ENCODE data around the gene TNFSF10. TPM values are rescaled to one million over a fixed set of nuclear protein-coding genes. Genes with fewer than 3 reads are reported as not detected.

TNFSF10 gene
- total and polyA plus RNA-seq, 12 donors, result 15.3 to 518 (median 56.9) TPM

GRCh38 chr3:172536505-172536904 lies 13.3 kb upstream of the TNFSF10 start:
- WGBS, 4 donors, result 91 to 100% (median 98%) methylated on average over 1 of the region's 1 CpG
- no peak overlapping the region for H3K27ac ChIP-seq
- intact Hi-C loops (cut with DNase I), result no loop called here

GRCh38 chr3:172530566-172530965 lies 7.3 kb upstream of the TNFSF10 start:
- Histone ChIP-seq H3K9me3 (replicated peaks in 1 of 3) (no peaks in the 10 kb centered on the region), H3K27me3 (no peaks in the 10 kb centered on the region), H3K4me1 (replicated peaks in 1 of 2) (peaks cover 0 to 9% of the 10 kb centered on the region in 2 donors), H3K36me3 (replicated peaks in 1 of 2) (no peaks in the 10 kb centered on the region), H3K27ac (no peak overlapping the region), H3K4me3 (no peak overlapping the region)
- peak in 3 of 7 donors; percentile 22 to 59 (median 54) for DNase-seq
- 28 to 39% (median 30%) methylated on average over 2 of the region's 2 CpGs for WGBS, 4 donors
- intact Hi-C loops (cut with DNase I), result no loop called here
- TF ChIP-seq POLR2A (IDR thresholded peaks at IDR 0.05) (no peak), CTCF (IDR thresholded peaks at IDR 0.05) (peak in 1 of 6 experiments; percentile 5)

More at GRCh38 chr3:172536505-172536904, 13.3 kb upstream of the TNFSF10 start:
- H3K27me3 ChIP-seq, result no peaks in the 10 kb centered on the region
- TF ChIP-seq CTCF (IDR thresholded peaks at IDR 0.05), result no peak
- TF ChIP-seq POLR2A (IDR thresholded peaks at IDR 0.05), result no peak
- no peak for DNase-seq
- no peaks in the 10 kb centered on the region for H3K36me3 ChIP-seq (replicated peaks in 1 of 2)
- H3K9me3 ChIP-seq (replicated peaks in 1 of 3), result no peaks in the 10 kb centered on the region
- no peak overlapping the region for H3K4me3 ChIP-seq
- H3K4me1 ChIP-seq (replicated peaks in 1 of 2), result peaks cover 2 to 7% of the 10 kb centered on the region in 2 donors

GRCh38 chr3:172530101-172530561 lies 6.9 kb upstream of the TNFSF10 start:
- intact Hi-C loops (cut with DNase I), result no loop called here
- no peak overlapping the region for H3K27ac ChIP-seq
- H3K36me3 ChIP-seq (replicated peaks in 1 of 2), result no peaks in the 10 kb centered on the region
- no peaks in the 10 kb centered on the region for H3K9me3 ChIP-seq (replicated peaks in 1 of 3)
- WGBS, 4 donors, result 83 to 96% (median 92%) methylated on average over 2 of the region's 2 CpGs
- H3K4me3 ChIP-seq, result no peak overlapping the region
- peaks cover 0 to 9% of the 10 kb centered on the region in 2 donors for H3K4me1 ChIP-seq (replicated peaks in 1 of 2)
- no peak for TF ChIP-seq CTCF (IDR thresholded peaks at IDR 0.05)
- no peaks in the 10 kb centered on the region for H3K27me3 ChIP-seq
- DNase-seq, result no peak

GRCh38 chr3:172528677-172529076 lies 5.4 kb upstream of the TNFSF10 start:
- H3K4me3 ChIP-seq, result no peak overlapping the region
- H3K27ac ChIP-seq, result no peak overlapping the region
- H3K27me3 ChIP-seq, result no peaks in the 10 kb centered on the region
- H3K36me3 ChIP-seq (replicated peaks in 1 of 2), result no peaks in the 10 kb centered on the region
- H3K4me1 ChIP-seq (replicated peaks in 1 of 2), result peaks cover 4 to 14% of the 10 kb centered on the region in 2 donors
- 82 to 98% (median 88%) methylated on average over 3 of the region's 3 CpGs for WGBS, 4 donors
- no peaks in the 10 kb centered on the region for H3K9me3 ChIP-seq (replicated peaks in 1 of 3)
- no peak for DNase-seq
- intact Hi-C loops (cut with DNase I), result no loop called here
- TF ChIP-seq CTCF (IDR thresholded peaks at IDR 0.05) (no peak), POLR2A (IDR thresholded peaks at IDR 0.05) (no peak)

All from adrenal gland (tissue), 12 donors.